K562 (cell line): ENCODE data around the gene MAP2K7. TPM values are rescaled to one million over a fixed set of nuclear protein-coding genes. Genes with fewer than 3 reads are reported as not detected.

Experiments used
- ATF3 ChIP-seq, 2 experiments: fragments of 450-650 bp in 1 of 2; sonication (generic) in 1 of 2; formaldehyde crosslinking in 1 of 2; IDR thresholded peaks in 1 of 2; conservative IDR thresholded peaks in 1 of 2; 2 replicates each; pipeline versions ENCODE4 v1.6.1 to v1.8.1; 2016 to 2023; ENCODE audit warnings: mild to moderate bottlenecking in 2 of 2, moderate library complexity in 2 of 2, inconsistent platforms in 1 of 2, missing genetic modification reagents in 1 of 2
- CBX3 ChIP-seq, 2 experiments: IDR thresholded peaks; 1 replicate in 1 of 2; 2 replicates in 1 of 2; pipeline ENCODE4 v1.6.1; 2012; ENCODE audit warnings: inconsistent platforms in 2 of 2, low read length in 2 of 2, borderline replicate concordance in 1 of 2, control low read depth in 1 of 2
- CBX5 ChIP-seq: IDR thresholded peaks from 2 replicates; pipeline ENCODE4 v1.6.1; 2014; ENCODE audit warnings: low read depth, borderline replicate concordance
- HSF4 ChIP-seq: fragments of 250-450 bp; sonication (Bioruptor Pico); IDR thresholded peaks from 2 replicates; pipeline ENCODE4 v2.1.2; 2022; ENCODE audit warnings: mild to moderate bottlenecking, moderate library complexity, borderline replicate concordance
- POLR2AphosphoS2 ChIP-seq: IDR thresholded peaks from 2 replicates; pipeline ENCODE4 v1.6.1; 2012; ENCODE audit warnings: low read length, improper control_type of control experiment
- STAT5A ChIP-seq: IDR thresholded peaks from 2 replicates; pipeline ENCODE4 v1.6.1; 2012; ENCODE audit warnings: low read length, inconsistent platforms, borderline replicate concordance
- ZBED1 ChIP-seq: IDR thresholded peaks from 2 replicates; pipeline ENCODE4 v1.6.1; 2014
- ZBTB43 ChIP-seq: sonication (generic); formaldehyde crosslinking; IDR thresholded peaks from 2 replicates; pipeline ENCODE4 v1.8.0; 2023; ENCODE audit warnings: mild to moderate bottlenecking, missing genetic modification reagents
- ZNF12 ChIP-seq: sonication (generic); formaldehyde crosslinking; IDR thresholded peaks from 2 replicates; pipeline ENCODE4 v1.4.0; 2020; ENCODE audit warnings: mild to moderate bottlenecking, missing genetic modification reagents
- ZNF239 ChIP-seq: fragments of 250-450 bp; sonication (Bioruptor Pico); IDR thresholded peaks from 2 replicates; pipeline ENCODE4 v1.4.0; 2020; ENCODE audit warnings: mild to moderate bottlenecking
- polyA plus RNA-seq, 8 experiments: library from polyadenylated mRNA; depleted of rRNA in 4 of 8; stranded (reverse) in 5 of 8; unstranded in 3 of 8; fragments of >200 nt; fragmentation: Nextera tagmentation in 2 of 8; fragmentation: Illumina TruSeq in 1 of 8; extraction: Ambion mirVana in 2 of 8; extraction: Trizol in 1 of 8; gene quantifications; 2 replicates each; pipeline versions ENCODE4 v1.2.1 to v1.2.3, GENCODE V29; 2011 to 2014; ENCODE audit warnings: inconsistent platforms in 1 of 8, missing spikeins in 1 of 8
- total RNA-seq, 7 experiments: library from RNA; depleted of rRNA in 6 of 7; stranded (reverse); fragments of >200 nt in 6 of 7; fragmentation: Illumina TruSeq in 2 of 7; extraction: Trizol in 2 of 7; gene quantifications; 2 replicates each; pipeline versions ENCODE4 v1.2.1 to v1.2.3, GENCODE V29; 2011 to 2021; ENCODE audit warnings: low replicate concordance in 1 of 7
- TF ChIP-seq, protein P1 (sequence below), 2 experiments: fragments of 450-650 bp in 1 of 2; sonication (generic) in 1 of 2; formaldehyde crosslinking in 1 of 2; IDR thresholded peaks; 2 replicates each; pipeline versions ENCODE4 v1.7.1 to v1.9.0; 2016 to 2022; ENCODE audit warnings: inconsistent platforms in 1 of 2, mild to moderate bottlenecking in 1 of 2, missing genetic modification reagents in 1 of 2
- TF ChIP-seq, protein P2 (sequence below): fragments of 250-450 bp; sonication (Bioruptor Pico); IDR thresholded peaks from 2 replicates; pipeline ENCODE4 v1.6.1; 2021; ENCODE audit warnings: mild to moderate bottlenecking
- TF ChIP-seq, protein P3 (sequence below): sonication (generic); formaldehyde crosslinking; IDR thresholded peaks from 2 replicates; pipeline ENCODE4 v1.8.0; 2022; ENCODE audit warnings: mild to moderate bottlenecking, missing genetic modification reagents, borderline replicate concordance

Gene MAP2K7
- total and polyA plus RNA-seq, 9 of the 15 experiments (the other 6 are each of a cell fraction or from before 2014, with no cell fraction given) = 0.51 to 45.8 (median 14.1) TPM

GRCh38 chr19:7942981-7943443 is 39.3 kb downstream of the MAP2K7 start (continued):
- TF ChIP-seq, protein P1, sequence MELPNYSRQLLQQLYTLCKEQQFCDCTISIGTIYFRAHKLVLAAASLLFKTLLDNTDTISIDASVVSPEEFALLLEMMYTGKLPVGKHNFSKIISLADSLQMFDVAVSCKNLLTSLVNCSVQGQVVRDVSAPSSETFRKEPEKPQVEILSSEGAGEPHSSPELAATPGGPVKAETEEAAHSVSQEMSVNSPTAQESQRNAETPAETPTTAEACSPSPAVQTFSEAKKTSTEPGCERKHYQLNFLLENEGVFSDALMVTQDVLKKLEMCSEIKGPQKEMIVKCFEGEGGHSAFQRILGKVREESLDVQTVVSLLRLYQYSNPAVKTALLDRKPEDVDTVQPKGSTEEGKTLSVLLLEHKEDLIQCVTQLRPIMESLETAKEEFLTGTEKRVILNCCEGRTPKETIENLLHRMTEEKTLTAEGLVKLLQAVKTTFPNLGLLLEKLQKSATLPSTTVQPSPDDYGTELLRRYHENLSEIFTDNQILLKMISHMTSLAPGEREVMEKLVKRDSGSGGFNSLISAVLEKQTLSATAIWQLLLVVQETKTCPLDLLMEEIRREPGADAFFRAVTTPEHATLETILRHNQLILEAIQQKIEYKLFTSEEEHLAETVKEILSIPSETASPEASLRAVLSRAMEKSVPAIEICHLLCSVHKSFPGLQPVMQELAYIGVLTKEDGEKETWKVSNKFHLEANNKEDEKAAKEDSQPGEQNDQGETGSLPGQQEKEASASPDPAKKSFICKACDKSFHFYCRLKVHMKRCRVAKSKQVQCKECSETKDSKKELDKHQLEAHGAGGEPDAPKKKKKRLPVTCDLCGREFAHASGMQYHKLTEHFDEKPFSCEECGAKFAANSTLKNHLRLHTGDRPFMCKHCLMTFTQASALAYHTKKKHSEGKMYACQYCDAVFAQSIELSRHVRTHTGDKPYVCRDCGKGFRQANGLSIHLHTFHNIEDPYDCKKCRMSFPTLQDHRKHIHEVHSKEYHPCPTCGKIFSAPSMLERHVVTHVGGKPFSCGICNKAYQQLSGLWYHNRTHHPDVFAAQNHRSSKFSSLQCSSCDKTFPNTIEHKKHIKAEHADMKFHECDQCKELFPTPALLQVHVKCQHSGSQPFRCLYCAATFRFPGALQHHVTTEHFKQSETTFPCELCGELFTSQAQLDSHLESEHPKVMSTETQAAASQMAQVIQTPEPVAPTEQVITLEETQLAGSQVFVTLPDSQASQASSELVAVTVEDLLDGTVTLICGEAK (IDR thresholded peaks at IDR 0.05) = 0 out of 2 replicates have a peak, but pooled peaks have one; percentile 35
- TF ChIP-seq, protein P1 (CRISPR knock-in tag; IDR thresholded peaks at IDR 0.05) = no peak
- TF ChIP-seq, protein P2, sequence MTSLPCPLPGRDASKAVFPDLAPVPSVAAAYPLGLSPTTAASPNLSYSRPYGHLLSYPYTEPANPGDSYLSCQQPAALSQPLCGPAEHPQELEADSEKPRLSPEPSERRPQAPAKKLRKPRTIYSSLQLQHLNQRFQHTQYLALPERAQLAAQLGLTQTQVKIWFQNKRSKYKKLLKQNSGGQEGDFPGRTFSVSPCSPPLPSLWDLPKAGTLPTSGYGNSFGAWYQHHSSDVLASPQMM (CRISPR knock-in tag) = no peak
- no peak for TF ChIP-seq CBX5
- no peak for TF ChIP-seq ZNF12 (CRISPR knock-in tag)
- TF ChIP-seq, protein P3, sequence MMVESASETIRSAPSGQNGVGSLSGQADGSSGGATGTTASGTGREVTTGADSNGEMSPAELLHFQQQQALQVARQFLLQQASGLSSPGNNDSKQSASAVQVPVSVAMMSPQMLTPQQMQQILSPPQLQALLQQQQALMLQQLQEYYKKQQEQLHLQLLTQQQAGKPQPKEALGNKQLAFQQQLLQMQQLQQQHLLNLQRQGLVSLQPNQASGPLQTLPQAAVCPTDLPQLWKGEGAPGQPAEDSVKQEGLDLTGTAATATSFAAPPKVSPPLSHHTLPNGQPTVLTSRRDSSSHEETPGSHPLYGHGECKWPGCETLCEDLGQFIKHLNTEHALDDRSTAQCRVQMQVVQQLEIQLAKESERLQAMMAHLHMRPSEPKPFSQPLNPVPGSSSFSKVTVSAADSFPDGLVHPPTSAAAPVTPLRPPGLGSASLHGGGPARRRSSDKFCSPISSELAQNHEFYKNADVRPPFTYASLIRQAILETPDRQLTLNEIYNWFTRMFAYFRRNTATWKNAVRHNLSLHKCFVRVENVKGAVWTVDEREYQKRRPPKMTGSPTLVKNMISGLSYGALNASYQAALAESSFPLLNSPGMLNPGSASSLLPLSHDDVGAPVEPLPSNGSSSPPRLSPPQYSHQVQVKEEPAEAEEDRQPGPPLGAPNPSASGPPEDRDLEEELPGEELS (CRISPR knock-in tag) = 0 out of 2 replicates have a peak, but pooled peaks have one; percentile 12
- TF ChIP-seq ATF3 (IDR thresholded peaks at IDR 0.05) = no peak
- TF ChIP-seq ATF3 (CRISPR knock-in tag; conservative IDR thresholded peaks at IDR 0.05) = no peak
- no peak for TF ChIP-seq ZNF239 (CRISPR knock-in tag)
- TF ChIP-seq POLR2AphosphoS2 = no peak
- no peak for TF ChIP-seq CBX3 (IDR thresholded peaks at IDR 0.05; ENCODE audit: borderline replicate concordance in 1 of 2, low read length in 2 of 2)
- TF ChIP-seq ZBED1 = no peak
- TF ChIP-seq ZBTB43 (CRISPR knock-in tag) = 0 out of 2 replicates have a peak, but pooled peaks have one; percentile 70
- no peak for TF ChIP-seq STAT5A
- no peak for TF ChIP-seq HSF4
